Panc1 (cell line): ENCODE data around the gene EHMT2. TPM values are rescaled to one million over a fixed set of nuclear protein-coding genes. Genes with fewer than 3 reads are reported as not detected.

Source experiments
- ATAC-seq: fragments of 200-7000 bp; cut with Tn5 transposase; 2 replicates; pipeline ENCODE4 v1.9.1; 2020; ENCODE audit warnings: mild to moderate bottlenecking, moderate library complexity
- BruUV-seq: library from RNA; stranded (reverse); fragments of 400-500 nt; replicated peaks from 2 replicates; lab custom pipeline; 2021; lab: Mats Ljungman, UMichigan
- CTCF ChIA-PET: fragments of 300-600 bp; sonication (Branson Sonifier 250); formaldehyde crosslinking; loops from one replicate; lab custom pipeline; 2022; ENCODE audit warnings: antibody characterized with exemption; lab: Charles Lee
- POLR2A ChIA-PET: fragments of 300-600 bp; sonication (Branson Sonifier 250); formaldehyde crosslinking; loops from one replicate; lab custom pipeline; 2022; ENCODE audit warnings: antibody characterized with exemption; lab: Charles Lee
- DNase-seq: peaks from one replicate; pipeline ENCODE4 v3.0.0-alpha.2; 2010; ENCODE audit warnings: low read depth, low spot score
- H3K27ac ChIP-seq: 2 replicates; pipeline ENCODE4 v1.5.1; 2011; ENCODE audit warnings: mild to moderate bottlenecking, low read length, inconsistent platforms
- H3K27me3 ChIP-seq: fragments of 200-500 bp; sonication (Bioruptor generic); 2 replicates; pipeline ENCODE4 v1.6.0; 2014; ENCODE audit warnings: low read length, inconsistent platforms; ENCODE audit not compliant: control insufficient read depth, insufficient read depth
- H3K36me3 ChIP-seq: fragments of 200-500 bp; sonication (Bioruptor generic); 2 replicates; pipeline ENCODE4 v1.5.1; 2014; ENCODE audit warnings: inconsistent platforms, mild to moderate bottlenecking, low read length, moderate library complexity; ENCODE audit not compliant: control insufficient read depth, insufficient read depth
- H3K4me1 ChIP-seq: 2 replicates; pipeline ENCODE4 v1.5.1; 2011; ENCODE audit warnings: inconsistent platforms, mild to moderate bottlenecking, low read length, moderate library complexity; ENCODE audit not compliant: control insufficient read depth, insufficient read depth
- H3K4me3 ChIP-seq, 2 experiments: 2 replicates each; pipeline ENCODE4 v1.5.1; 2011 to 2012; ENCODE audit warnings: low read depth in 2 of 2, low read length in 2 of 2, mild to moderate bottlenecking in 2 of 2, inconsistent platforms in 1 of 2, moderate library complexity in 1 of 2
- H3K9me3 ChIP-seq: fragments of 200-500 bp; sonication (Bioruptor generic); 2 replicates; pipeline ENCODE4 v1.5.1; 2014; ENCODE audit warnings: low read depth, mild to moderate bottlenecking, inconsistent platforms, low read length, moderate library complexity; ENCODE audit not compliant: control insufficient read depth, insufficient read depth
- POLR2AphosphoS5 ChIP-seq: IDR thresholded peaks from 2 replicates; pipeline ENCODE4 v1.6.1; 2012; ENCODE audit warnings: mild to moderate bottlenecking, low read depth, low read length, moderate library complexity
- SIN3A ChIP-seq: IDR thresholded peaks from 2 replicates; pipeline ENCODE4 v1.6.1; 2012; ENCODE audit warnings: low read depth, mild to moderate bottlenecking, low read length, moderate library complexity, borderline replicate concordance; ENCODE audit not compliant: insufficient read depth
- TCF7L2 ChIP-seq: IDR thresholded peaks from 2 replicates; pipeline ENCODE4 v1.6.1; 2011; ENCODE audit warnings: mild to moderate bottlenecking, low read depth, low read length, inconsistent platforms
- in situ Hi-C: cut with HindIII; loops from 2 replicates; pipeline ENCODE4 v1.10.0; 2016; ENCODE audit warnings: low sequenced_read_pairs, low pct_unique_long_range_greater_than_20kb
- intact Hi-C: fragments of 100-400 bp; cut with micrococcal nuclease; formaldehyde crosslinking; loops from one replicate; pipeline ENCODE4 v1.10.0; 2022; ENCODE audit not compliant: unreplicated experiment
- total RNA-seq: library from RNA; stranded (reverse); gene quantifications from one replicate; pipeline ENCODE4 v1.2.1, GENCODE V29; 2021; ENCODE audit not compliant: unreplicated experiment
- TF ChIP-seq, protein P1 (sequence below): fragments of 450-650 bp; IDR thresholded peaks from 2 replicates; pipeline ENCODE4 v1.5.1; 2017; ENCODE audit warnings: mild to moderate bottlenecking
- TF ChIP-seq, protein P2 (sequence below), 2 experiments: IDR thresholded peaks; 2 replicates each; pipeline ENCODE4 v1.6.1; 2011 to 2012; ENCODE audit warnings: low read depth in 2 of 2, control low read depth in 1 of 2, low read length in 1 of 2, mild to moderate bottlenecking in 1 of 2, moderate library complexity in 1 of 2; ENCODE audit not compliant: insufficient read depth in 1 of 2

EHMT2 gene
- total RNA-seq, 1 experiment from 2014 or later = 60.4 TPM

DNA sequence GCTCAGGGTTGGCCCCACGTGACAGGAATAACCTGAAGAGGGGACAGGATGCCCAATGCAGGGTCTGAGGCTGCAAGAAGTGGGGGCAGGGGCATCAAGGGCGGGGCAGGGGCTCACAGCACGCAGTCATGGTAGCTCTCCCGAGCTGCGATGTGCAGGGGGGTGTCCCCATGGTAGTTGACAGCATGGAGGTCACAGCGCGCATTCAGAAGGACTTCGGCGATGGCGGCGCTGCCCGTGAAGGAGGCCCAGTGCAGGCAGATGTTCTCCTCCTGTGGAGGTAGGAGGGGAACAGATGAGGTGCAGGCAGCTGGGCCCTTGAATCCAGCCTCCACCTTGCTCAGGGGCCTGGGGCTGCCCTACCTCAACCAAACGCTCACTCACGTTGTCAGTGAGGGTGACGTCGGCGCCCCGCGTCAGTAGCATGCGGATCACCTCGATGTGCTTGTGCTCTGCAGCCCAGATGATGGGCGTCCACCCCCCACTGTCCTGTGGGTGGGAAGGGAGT lies 12.9 kb downstream of the EHMT2 start:
- Histone ChIP-seq H3K9me3 (no peaks in the 10 kb centered on the region), H3K27me3 (no peaks in the 10 kb centered on the region), H3K36me3 (no peaks in the 10 kb centered on the region; the same call in 1 of the 2 replicates), H3K4me1 (no peaks in the 10 kb centered on the region), H3K27ac (no peak overlapping the region), H3K4me3 (no peak overlapping the region)
- POLR2A ChIA-PET = no interaction called here
- CTCF ChIA-PET = no interaction called here
- intact Hi-C loops = no loop called here
- DNase-seq (no peak), ATAC-seq (no peak)
- TF ChIP-seq SIN3A (no peak), TCF7L2 (no peak), POLR2AphosphoS5 (no peak)
- TF ChIP-seq, protein P1, sequence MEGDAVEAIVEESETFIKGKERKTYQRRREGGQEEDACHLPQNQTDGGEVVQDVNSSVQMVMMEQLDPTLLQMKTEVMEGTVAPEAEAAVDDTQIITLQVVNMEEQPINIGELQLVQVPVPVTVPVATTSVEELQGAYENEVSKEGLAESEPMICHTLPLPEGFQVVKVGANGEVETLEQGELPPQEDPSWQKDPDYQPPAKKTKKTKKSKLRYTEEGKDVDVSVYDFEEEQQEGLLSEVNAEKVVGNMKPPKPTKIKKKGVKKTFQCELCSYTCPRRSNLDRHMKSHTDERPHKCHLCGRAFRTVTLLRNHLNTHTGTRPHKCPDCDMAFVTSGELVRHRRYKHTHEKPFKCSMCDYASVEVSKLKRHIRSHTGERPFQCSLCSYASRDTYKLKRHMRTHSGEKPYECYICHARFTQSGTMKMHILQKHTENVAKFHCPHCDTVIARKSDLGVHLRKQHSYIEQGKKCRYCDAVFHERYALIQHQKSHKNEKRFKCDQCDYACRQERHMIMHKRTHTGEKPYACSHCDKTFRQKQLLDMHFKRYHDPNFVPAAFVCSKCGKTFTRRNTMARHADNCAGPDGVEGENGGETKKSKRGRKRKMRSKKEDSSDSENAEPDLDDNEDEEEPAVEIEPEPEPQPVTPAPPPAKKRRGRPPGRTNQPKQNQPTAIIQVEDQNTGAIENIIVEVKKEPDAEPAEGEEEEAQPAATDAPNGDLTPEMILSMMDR = no peak
- TF ChIP-seq, protein P2, sequence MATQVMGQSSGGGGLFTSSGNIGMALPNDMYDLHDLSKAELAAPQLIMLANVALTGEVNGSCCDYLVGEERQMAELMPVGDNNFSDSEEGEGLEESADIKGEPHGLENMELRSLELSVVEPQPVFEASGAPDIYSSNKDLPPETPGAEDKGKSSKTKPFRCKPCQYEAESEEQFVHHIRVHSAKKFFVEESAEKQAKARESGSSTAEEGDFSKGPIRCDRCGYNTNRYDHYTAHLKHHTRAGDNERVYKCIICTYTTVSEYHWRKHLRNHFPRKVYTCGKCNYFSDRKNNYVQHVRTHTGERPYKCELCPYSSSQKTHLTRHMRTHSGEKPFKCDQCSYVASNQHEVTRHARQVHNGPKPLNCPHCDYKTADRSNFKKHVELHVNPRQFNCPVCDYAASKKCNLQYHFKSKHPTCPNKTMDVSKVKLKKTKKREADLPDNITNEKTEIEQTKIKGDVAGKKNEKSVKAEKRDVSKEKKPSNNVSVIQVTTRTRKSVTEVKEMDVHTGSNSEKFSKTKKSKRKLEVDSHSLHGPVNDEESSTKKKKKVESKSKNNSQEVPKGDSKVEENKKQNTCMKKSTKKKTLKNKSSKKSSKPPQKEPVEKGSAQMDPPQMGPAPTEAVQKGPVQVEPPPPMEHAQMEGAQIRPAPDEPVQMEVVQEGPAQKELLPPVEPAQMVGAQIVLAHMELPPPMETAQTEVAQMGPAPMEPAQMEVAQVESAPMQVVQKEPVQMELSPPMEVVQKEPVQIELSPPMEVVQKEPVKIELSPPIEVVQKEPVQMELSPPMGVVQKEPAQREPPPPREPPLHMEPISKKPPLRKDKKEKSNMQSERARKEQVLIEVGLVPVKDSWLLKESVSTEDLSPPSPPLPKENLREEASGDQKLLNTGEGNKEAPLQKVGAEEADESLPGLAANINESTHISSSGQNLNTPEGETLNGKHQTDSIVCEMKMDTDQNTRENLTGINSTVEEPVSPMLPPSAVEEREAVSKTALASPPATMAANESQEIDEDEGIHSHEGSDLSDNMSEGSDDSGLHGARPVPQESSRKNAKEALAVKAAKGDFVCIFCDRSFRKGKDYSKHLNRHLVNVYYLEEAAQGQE (IDR thresholded peaks at IDR 0.05; ENCODE audit: insufficient read depth in 1 of 2, low read depth in 2 of 2, low read length in 1 of 2) = no peak
- no TSS peak for BruUV-seq
- in situ Hi-C loops = no loop called here

DNA sequence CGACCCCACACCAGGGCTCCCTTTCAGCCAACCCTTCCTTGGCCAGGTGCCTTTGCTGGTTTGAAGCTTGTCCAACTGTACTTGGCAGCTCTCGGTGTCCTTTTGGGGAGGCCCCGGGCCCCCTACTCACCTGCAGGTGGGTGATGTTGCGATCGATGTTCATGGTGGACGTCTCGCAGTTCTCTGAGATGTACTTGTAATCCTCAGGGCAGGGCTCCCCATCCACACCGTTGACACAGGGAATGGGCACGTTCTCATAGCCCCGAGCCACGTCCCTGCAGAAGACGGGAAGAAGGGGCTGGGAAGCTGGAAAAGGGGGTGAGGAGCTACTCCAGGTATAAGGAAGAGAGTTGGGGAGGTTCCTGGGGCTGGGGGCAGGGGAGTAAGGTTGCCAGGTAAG lies 13.8 kb downstream of the EHMT2 start:
- POLR2A ChIA-PET = no interaction called here
- H3K4me3 ChIP-seq = no peak overlapping the region
- DNase-seq (no peak), ATAC-seq (no peak)
- intact Hi-C loops = no loop called here
- H3K36me3 ChIP-seq = no peaks in the 10 kb centered on the region; the same call in 1 of the 2 replicates
- CTCF ChIA-PET = no interaction called here
- no peak overlapping the region for H3K27ac ChIP-seq
- no TSS peak for BruUV-seq
- H3K27me3 ChIP-seq = no peaks in the 10 kb centered on the region
- in situ Hi-C loops = no loop called here
- TF ChIP-seq, protein P2 (IDR thresholded peaks at IDR 0.05; ENCODE audit: insufficient read depth in 1 of 2, low read depth in 2 of 2, low read length in 1 of 2) = no peak
- no peak for TF ChIP-seq POLR2AphosphoS5
- TF ChIP-seq, protein P1 = no peak
- TF ChIP-seq TCF7L2 = no peak
- TF ChIP-seq SIN3A = no peak
- H3K9me3 ChIP-seq = no peaks in the 10 kb centered on the region
- H3K4me1 ChIP-seq = no peaks in the 10 kb centered on the region
